PC-3 (cell line): ENCODE data around the gene FCAMR.

Experiments
- CTCF ChIP-seq: fragments of 300-600 bp; sonication (generic); conservative IDR thresholded peaks from 2 replicates; pipeline ENCODE4 v1.5.1; 2017; ENCODE audit warnings: antibody characterized with exemption, low read depth, mild to moderate bottlenecking, low read length
- EZH2 ChIP-seq: fragments of 300-600 bp; sonication (generic); IDR thresholded peaks from one replicate; pipeline ENCODE4 v1.6.1; 2017; ENCODE audit warnings: antibody characterized with exemption, mild to moderate bottlenecking, low read length; ENCODE audit not compliant: unreplicated experiment

- TF ChIP-seq CTCF (no peak), EZH2 (no peak)
Measured at GRCh38 chr1:207003210-207003609, 33.0 kb upstream of the FCAMR start.
